NCI-H1105 (cell line): ENCODE results near the gene UBE2S.

ENCODE experiments used
- DNase-seq: peaks from one replicate; lab custom pipeline; 2025; lab: John Stamatoyannopoulos, UW

UBE2S gene

GRCh38 chr19:55362174-55362989 is 45.2 kb downstream of the UBE2S start:
- DNase-seq = no peak

DNA sequence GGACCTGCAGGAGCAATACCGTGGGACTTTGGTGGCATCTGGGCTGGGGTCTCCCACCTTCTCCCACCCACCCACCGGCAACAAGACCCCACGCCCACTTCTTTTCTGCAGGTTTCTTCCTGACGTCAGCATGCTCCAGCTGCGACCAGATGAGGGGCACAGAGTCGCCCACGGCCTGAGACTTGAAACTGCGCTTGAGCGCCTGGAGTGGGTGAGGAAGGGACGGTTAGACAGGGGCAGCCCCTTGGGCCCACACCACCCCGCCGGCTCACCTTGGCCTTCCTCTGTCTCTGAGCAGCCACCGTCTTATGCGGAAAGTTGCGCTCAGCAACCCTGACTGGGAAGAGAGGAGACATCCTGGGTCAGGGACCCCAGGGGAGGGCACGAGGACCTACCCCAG is 46.7 kb downstream of the UBE2S start:
- no peak for DNase-seq

- peak; percentile 51 for DNase-seq
Measured at GRCh38 chr19:55358943-55359908, 48.4 kb downstream of the UBE2S start.

GRCh38 chr19:55358493-55358892 is 49.1 kb downstream of the UBE2S start:
- DNase-seq = no peak

GRCh38 chr19:55355213-55355821 is 52.3 kb downstream of the UBE2S start:
- DNase-seq = no peak

DNA sequence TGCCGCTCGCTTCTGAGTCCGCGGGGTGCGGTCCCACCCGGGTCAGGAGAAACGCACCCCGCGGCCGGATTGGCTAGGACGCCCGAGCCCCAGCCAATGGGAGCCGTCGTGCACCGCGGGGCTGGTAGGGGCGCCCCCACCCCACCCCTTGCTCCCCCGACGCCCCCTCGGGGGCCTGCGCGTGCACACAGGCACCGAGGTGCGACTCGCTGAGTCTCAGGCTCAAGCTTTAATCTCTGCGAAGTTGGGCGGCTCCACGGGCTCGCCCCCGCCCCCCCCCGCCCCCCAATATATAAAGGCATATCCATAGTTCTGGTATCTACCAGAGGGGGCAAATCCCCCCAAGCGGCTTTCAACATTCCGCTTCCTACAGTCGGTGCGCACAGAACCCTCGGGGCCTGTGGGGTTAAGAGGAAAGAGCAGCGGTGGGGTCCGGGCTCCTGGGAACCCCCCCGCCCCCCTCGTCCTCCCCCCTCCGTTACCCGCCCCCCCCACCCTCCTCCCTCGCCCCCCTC is 52.8 kb downstream of the UBE2S start, which contains the start of gene COX6B2:
Gene COX6B2, minus strand, starts transcription at position 22 of the 515 bp plus-strand sequence. CDS start 198 bp downstream, outside the sequence.
- DNase-seq = no peak

GRCh38 chr19:55353803-55354697 is 53.5 kb downstream of the UBE2S start:
- peak; percentile 44 for DNase-seq

DNA sequence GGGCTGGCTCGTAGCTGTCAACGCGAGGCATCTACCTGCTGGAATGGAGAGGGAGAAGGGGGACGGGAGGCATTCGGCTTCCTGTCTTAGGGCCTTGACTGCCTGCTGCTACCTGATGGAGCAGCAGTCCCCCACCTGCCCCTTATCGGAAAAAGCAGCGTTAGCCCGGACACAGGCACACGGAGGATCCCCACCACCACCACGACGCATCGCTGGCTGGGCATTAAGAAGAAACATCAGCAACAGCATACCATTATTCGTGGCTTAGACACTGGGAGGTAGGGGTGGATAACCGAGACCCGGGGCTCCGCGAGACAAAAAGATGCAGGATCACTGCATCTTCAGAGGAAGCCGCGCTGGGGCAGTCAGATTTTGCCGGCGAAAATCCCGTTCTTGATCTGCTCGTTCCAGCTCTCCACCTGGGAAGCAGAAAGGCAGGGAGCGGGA is 54.2 kb downstream of the UBE2S start:
- no peak for DNase-seq

- DNase-seq = no peak
Measured at GRCh38 chr19:55352549-55353145, 54.9 kb downstream of the UBE2S start.

GRCh38 chr19:55352040-55352439 is 55.5 kb downstream of the UBE2S start:
- no peak for DNase-seq

DNA sequence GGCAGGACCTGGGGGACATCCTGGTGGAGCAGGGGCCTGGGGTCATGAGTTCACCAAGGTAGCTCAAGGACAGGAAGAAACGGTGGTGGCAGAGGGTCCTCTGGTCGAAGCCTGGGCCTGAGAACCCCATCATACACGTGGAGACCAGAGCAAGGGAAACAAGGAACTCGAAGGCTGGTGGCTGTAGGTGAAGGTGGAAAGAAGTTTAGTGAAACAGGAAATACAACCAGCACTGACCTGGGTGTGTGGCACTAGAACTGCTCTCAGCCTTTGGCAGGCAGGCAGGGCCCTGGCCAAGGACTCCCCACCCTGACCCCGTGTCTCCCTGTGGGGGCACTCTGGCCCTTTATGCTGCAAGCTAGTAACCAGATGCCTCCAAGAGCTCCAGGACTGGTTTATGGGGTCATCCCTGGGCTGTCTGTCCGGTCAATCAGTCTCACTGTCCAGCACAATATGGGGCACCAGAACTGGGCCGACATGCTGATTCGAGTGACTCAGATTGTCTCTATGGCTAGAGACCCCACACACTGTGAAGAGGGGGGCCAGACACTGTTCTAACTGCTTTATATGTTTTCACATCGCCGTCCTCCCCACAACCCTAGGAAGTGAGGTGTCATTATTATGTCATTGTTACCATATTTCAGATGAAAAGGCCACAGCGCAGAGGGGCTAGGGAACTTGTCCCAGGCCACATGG is 56.8 kb downstream of the UBE2S start:
- no peak for DNase-seq
